ENCODE results near the gene LUC7L.

Gene LUC7L

DNA sequence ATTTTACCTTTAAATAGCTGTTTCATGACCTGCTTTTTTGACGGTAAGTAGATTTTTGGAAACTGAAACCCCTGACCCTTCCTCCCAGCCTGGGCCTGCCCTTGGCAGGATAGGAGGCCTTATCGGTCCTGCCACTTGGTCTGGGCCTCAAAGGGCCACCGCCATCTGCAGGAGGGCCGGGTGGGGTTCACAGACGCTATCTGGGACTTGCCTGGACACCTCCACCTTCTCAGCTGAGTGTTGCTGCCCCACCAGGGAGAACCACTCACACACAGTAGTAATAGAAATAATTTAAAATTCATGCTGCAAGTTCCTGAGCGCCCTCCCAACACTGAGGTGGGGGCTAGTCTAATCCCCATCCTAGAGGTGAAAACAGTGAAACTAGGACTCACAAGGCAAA, 86.2 kb downstream of the LUC7L start:
- no peak for DNase-seq (ENCODE audit: low read depth in 2 of 2)

DNA sequence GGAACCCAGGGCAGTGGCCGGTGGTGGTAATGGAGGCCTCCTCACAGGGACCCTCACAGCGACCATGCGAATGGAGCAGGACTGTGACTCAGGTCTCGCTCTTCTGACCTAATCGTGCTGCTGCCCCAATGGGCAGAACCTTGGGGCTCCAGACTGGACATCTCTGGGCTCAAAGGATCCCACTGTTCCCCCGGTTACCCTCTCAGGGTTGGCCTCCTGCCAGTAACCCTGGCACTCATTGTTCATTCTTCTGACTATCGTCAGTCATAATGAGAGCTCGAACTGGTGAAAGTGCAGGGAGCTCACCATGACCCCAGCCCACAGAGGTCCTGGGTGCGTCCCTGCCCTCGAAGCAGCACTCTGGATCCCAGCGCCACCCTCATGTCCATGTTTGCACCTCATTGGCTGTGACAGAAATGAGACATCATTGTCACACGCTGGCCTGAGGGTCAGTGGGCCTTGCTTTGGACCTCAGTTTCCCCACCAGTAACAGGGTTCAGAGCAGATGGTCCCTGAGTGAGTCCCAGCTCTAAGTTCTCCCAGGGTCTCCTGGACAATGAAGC, 86.8 kb downstream of the LUC7L start:
- DNase-seq (ENCODE audit: low read depth in 2 of 2) = no peak

DNA sequence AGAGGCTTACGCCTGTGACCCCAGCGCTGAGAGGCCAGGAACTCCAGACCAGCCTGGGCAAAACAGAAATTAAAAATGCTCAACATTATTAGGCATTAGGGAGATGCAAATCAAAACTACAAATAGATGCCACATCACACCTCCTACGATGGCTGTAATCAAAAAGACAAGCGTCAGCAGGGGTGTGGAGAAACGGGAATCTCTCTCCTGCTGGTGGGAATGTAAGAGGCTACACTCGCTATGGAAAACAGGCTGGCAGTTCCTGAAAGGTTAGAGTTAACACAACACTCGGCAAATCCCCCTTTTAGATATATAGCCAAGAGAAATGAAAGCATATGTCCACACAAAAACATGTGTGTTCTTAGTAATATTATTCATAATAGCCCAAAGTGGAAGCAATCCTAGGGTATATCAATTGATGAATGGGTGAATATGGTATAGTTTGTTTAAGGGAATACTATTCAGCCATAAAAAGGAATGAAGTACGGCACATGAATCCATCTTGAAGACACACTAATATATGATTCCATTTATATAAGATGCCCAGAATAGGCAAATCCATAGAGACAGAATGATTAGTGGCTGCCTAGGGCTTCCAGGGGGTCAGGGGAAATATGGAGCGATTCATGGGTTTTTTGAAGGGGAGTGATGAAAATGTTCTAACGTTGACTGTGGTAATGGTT, 88.9 kb downstream of the LUC7L start:
- no peak for DNase-seq (ENCODE audit: low read depth in 2 of 2)

All from stimulated activated CD4-positive, alpha-beta T cell treated with anti-CD3 and anti-CD28 coated beads, Interleukin-1b, Interleukin-23, amount 100 ng/mL, for 4 hours (primary cell).